GOT3 (cell line): Measurements from ENCODE around the gene RIC8B.

ENCODE experiments used
- DNase-seq: peaks from one replicate; lab custom pipeline; 2025; ENCODE audit warnings: mixed read lengths; lab: John Stamatoyannopoulos, UW

RIC8B gene

GRCh38 chr12:106868982-106869700 is 94.7 kb downstream of the RIC8B start:
- no peak for DNase-seq

DNA sequence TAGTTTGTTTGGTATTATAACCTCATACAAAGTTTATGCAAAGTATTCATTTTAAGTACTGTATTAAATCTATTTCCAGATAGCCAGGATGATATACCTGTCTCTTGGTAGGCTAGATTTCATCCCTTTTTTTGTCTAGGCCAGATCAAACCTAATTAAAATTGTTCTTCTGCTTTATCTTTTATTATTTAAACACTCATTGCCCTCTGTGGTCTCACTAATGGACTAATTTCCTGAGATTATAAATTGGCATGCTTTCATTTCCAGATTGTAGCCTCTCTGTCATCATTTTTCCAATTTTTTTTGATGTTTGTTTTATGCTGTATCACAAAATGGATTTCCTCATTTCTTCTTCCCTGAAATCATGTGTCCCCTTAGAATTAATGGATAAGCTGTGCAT is 95.6 kb downstream of the RIC8B start:
- DNase-seq: no peak

GRCh38 chr12:106871477-106871876 is 97.0 kb downstream of the RIC8B start:
- no peak for DNase-seq

DNA sequence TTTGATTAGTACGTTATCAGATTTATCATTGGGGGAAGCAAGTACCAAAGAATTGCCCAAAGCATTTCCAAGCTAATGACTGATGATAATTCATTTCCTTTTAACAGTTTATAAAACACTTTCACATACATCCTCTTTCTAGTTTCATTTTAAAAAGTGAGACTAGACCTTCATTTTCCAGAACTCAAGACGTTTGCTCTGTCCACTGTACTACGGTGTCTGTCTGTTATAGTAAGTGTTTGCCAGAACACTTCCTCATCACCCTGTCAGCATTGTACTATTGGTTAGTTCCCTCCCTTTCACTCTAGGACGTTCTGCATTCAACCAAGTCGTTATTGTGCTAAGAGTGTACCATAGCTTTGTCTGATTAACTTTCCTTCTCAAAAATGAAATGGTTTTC is 99.5 kb downstream of the RIC8B start:
- DNase-seq: no peak

GRCh38 chr12:106878804-106879203 is 104.3 kb downstream of the RIC8B start:
- no peak for DNase-seq

- DNase-seq: no peak
Measured at GRCh38 chr12:106879612-106880011, 105.1 kb downstream of the RIC8B start.

DNA sequence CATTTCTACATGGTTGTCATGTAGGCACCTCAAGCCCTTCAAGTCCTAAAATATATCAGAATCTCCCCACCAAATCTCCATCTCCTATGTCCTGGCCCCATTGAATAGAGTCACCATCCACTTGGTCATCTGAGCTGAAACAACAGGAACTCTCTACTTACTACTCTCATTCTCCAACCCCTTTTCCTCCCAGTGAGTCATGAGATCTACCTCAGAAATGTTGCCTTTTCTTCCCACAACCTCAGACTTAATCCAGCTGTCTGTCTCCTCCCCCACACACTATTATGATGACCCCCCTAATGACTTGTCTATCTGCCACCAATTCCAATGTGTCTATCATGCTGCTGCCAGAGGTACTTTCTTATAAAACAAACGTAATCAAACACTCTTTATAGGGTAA is 108.9 kb downstream of the RIC8B start:
- DNase-seq: no peak

DNA sequence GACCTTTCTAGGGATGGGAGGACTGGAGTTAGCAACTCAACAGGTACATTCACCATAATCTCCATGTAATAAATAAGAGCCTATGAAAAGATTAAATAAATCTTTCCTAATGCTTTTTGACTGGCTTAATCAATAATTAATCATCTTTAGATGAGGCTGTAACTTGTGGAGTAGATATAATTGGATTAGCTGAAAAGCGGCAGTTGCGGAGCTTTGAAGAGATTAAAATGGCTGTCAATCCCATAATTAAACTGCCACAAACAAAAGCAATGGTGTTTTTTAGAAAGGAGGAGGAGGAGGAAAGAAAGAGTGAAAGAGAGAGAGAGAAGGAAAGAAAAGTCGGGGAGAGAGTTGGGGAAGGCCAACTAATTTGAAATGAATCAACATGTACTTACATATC is 110.5 kb downstream of the RIC8B start:
- no peak for DNase-seq

GRCh38 chr12:106885541-106886249 is 111.2 kb downstream of the RIC8B start:
- DNase-seq: no peak

- no peak for DNase-seq
Measured at GRCh38 chr12:106886932-106887331, 112.5 kb downstream of the RIC8B start.

DNA sequence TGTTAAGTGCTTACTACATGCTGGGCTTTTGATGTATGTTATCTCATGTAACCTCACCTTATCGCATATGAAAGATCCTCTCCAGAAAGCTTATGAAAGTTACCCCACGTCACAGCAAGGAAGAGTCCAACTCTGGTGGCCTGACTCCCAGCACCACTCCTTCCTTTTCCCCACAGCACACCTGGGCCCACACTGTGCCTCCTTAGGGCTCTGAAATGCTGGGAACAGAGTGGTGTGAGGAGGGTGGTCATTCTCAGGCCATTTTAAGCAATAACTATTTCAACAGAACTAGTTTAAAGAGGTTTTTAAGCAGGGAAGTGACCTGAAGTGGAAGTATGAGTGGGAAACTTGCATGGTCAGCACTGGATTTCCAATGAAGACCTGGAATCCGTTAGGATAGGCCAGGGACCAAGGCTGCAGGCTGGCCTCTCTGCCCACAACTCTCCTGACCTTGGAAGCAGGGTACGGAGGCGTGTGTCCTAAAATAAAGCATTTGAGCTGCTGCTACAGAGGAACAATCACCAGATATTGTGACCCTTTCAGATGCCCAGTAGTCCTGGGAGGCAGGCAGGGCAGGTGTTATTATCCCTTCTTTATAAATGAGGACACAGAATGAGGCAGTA is 114.0 kb downstream of the RIC8B start:
- DNase-seq: no peak

DNA sequence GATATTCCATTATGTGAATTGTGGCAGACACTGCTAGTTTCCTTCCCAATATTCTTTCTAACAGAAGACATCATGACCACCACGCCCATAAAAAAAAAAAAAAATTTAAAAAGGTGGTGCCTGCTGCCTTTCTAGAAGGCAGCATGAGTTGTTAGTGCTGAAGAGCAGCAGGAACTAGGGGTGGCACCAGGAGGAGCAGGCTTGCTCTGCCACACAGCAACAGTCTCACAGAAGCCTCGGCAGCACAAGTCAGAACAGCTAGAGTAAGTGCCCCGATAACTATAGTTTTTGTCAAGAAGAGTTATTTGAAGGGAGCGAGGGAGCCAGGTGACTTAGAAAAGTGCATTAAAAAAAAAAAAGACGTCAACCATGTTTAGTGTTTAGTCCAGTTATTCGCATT is 114.8 kb downstream of the RIC8B start:
- DNase-seq: no peak

GRCh38 chr12:106889950-106890626 is 115.6 kb downstream of the RIC8B start:
- no peak for DNase-seq

DNA sequence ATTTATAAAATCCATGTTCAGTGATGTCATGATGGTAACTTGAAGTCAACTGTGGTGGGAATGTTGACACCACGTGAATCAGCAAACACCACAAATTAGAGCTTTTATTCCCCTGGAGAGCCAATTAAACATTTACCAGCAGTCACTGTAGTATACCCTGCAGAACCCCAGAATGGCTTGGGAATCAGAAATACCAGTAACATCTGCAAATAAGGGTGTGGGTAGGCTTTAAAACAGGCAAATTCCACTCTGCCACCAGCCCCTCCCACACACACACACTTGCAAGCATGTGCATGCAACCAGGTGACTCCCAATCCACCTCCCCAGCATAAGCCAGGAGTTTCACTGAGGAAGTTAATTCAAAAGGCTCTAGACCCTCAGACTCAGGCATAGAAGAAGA is 117.6 kb downstream of the RIC8B start:
- DNase-seq: no peak

DNA sequence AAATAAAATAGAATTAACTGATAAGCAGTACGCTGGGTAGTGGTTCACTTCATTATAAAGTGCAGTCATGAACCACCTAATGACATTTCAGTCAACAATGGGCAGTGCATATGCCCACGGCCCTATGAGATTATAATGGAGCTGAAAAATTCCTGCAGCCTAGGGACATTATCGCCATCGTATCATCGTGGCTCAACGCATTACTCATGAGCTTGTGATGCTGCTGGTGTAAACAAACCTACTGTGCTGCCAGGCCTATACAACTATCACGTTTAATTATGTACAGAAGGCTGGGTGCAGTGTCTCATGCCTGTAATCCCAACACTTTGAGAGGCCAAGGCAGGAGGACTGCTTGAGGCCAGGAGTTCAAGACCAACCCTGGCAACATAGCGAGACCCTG is 119.0 kb downstream of the RIC8B start:
- no peak for DNase-seq

DNA sequence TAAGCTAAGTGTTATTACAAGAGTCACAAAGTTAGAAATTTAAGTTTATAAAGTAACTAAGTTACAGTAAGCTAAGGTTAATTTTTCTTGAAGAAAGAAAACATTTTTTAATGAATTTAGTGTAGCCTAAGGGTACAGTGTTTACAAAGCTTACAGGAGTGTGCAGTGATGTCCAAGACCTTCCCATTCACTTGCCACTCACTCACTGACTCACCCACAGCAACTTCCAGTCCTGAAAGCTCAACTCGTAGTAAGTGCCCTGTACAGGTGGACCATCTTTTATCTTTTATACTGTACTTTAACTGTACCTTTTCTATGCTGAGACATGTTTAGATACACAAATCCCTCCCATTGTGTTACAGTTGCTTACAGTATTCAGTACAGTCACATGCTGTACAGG is 120.3 kb downstream of the RIC8B start:
- no peak for DNase-seq

DNA sequence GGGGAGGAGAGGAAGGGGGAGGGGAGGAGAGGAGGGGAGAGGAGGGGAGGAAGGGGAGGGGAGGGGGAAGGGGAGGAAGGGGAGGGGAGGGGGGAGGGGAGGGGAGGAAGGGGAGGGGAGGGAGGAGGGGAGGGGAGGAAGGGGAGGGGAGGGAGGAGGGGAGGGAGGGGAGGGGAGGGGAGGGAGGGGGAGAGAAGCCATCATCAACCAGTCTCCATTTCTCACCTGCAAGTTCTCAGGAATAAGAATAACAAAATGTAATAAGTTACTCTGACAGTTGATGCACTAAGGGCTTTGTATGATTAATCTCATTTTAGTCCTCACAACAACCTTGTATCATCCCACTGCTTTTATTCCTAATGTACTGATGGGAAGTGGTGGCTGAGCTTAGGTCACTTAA is 122.1 kb downstream of the RIC8B start:
- no peak for DNase-seq

- no peak for DNase-seq
Measured at GRCh38 chr12:106897082-106897481, 122.6 kb downstream of the RIC8B start.

DNA sequence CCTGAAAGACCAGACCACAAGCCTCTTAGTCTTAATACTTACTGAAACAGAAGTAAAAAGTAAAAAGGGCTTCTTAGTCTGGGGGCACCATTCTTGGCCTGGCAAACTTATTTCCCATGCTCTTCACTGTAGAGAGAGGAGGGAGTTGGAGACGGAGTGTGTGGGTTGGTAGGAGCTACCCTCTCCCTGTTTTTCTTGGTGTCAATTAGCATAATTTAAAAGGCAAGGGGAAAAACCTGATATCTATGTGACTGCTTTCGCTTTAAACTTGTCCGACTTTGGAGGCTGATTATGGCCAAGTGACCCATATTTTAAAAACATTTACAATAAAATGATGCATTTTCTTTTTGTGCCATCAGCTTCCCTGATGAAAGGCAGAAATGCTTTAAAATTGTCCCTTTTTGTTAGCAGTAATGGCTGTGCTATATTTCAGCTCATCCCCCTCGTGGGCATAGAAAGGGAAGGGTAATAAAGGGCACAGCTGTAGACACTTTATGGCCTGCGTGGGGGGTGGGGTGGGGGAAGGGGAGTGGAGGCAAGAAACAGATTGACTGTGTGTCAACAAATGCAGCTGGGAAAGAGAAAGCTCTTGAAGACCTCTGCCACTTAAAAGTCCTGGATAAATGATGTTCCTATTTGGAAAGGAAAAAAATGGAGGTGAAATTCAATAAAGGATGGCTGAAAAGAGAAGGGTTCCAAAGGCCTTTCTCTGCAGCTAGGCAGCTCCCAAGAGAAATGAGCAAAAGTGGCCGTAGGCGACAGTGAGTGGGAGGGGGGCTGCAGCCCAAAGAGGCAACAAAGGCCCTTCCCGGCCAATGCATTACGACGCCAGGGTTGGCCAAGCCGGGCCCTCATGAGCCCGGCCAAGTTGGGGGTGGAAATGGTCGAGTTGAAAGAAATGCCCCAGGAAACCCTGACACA is 123.8 kb downstream of the RIC8B start:
- no peak for DNase-seq

- no peak for DNase-seq
Measured at GRCh38 chr12:106900554-106900953, 126.1 kb downstream of the RIC8B start.

DNA sequence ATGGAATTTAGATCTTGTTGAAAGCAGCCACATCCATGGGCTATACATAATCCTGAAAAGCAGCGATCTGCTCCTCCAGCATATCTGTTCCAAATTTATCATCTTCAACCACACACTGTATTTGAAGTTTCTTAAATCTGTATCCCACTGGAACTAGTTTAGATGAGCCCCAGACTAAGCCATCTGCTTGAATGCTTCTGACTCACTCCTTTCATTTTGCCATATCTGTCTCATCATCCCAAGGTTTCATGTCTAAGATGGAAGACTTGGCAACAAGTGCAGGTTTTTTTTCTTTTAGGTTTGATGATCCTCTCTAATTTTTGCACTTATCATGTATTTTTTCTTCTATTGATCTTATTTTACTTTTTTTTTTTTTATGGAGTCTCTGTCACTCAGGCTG is 126.8 kb downstream of the RIC8B start:
- no peak for DNase-seq

GRCh38 chr12:106902053-106902452 is 127.6 kb downstream of the RIC8B start:
- DNase-seq: no peak
